Stimulated activated CD4-positive, alpha-beta T cell treated with anti-CD3 and anti-CD28 coated beads, Interleukin-1b, Interleukin-23, amount 100 ng/mL, for 1 hour (primary cell): ENCODE results near the gene DISP3.
"Not testable (repeated sequence)": the region's sequence is repeated elsewhere in the genome, so short reads cannot be mapped to it uniquely, and the experiment has no call there.

Experiments used
- DNase-seq, 2 donors: peaks; one replicate each; pipeline ENCODE4 v3.0.0-alpha.2; 2020; ENCODE audit warnings: low read depth in 2 of 2

The DISP3 gene

DNA sequence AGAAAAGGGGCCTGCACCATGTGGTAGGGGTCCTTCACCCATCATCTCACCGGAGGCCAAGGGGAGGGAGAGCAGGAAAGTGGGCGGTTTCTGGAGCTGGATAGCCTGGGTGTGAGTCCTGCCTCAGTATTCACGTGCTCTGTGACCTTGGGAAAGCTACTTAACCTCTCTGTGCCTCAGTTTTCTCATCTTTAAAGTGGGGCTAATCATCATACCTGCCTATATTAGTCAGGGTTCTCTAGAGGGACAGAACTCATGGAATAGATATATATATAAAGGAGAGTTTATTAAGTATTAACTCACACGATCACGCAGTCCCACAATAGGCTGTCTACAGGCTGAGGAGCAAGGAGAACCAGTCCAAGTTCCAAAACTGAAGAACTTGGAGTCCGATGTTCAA, 96.6 kb downstream of the DISP3 start:
- DNase-seq, result no peak

DNA sequence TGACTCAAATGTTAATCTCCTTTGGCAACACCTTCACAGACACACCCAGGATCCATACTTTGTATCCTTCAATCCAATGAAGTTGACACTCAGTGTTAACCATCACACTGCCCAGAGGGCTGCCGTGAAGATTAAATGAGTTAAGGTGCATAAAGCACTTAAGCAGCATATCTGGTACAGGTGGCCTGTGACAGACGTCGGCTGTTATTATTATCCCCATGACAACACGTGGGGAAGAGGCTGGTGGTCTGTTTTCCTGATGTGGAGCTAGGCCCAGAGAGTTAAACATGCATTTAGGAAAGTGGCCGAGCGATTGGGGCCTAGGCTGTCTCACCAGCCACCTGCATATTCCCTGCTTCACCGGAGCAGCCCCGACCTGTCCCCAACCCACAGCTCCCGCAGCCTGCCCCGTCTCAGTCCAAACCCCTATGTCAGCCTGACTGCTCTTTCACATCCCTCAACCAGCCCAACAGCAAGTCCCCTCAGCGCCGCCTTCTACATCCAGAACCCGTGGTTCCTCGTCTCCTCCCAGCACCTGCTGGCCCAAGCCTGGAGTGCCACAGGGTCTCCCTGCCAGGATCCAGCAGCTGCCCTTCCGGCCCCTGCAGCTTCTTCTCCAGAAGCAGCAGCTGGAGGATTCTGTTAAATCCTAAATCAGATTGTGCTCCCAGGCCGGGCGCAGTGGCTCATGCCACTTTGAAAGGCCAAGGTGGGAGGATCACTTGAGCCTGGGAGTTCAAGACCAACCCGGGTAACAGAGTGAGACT, 97.3 kb downstream of the DISP3 start:
- no peak for DNase-seq

DNA sequence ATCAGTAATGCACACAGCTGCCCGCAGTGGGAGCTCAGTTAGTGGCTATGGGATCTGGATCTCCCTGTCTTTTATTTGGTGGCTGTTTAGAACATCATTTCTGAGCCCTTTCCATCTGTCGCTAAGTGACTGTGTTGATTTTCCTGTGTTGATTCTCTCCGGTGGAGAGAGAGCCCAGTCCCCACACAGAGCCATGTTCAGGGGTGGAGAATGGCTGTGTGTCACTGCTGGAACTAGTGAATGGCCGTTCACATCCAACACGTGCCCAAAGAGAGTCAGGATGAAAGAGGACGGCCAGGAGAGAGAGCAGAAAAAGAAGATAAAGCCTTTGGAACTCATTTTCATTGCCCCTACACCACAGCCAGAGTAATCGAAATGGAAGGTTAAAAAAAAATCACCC, 99.0 kb downstream of the DISP3 start:
- DNase-seq, result no peak

DNA sequence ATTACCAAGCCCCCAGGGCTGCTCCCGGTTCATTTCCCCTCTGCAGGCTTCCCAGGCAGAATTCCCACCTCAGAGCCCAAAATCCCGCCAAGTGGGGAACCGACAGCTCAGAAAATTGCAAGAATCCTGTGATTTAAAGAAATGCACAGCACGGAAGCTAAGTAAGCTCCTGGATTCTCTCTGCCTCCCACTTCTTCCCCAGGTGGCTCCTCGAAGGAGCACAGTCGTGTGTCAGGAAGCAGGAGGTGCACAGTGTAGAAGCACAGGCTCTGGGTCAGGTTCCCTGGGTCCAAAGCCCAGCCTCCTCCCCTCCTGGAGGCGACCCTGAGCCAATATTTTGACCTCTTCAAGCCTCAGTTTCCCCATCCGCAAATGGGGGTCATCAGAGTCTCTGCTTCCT, 100.6 kb downstream of the DISP3 start:
- no peak for DNase-seq

DNA sequence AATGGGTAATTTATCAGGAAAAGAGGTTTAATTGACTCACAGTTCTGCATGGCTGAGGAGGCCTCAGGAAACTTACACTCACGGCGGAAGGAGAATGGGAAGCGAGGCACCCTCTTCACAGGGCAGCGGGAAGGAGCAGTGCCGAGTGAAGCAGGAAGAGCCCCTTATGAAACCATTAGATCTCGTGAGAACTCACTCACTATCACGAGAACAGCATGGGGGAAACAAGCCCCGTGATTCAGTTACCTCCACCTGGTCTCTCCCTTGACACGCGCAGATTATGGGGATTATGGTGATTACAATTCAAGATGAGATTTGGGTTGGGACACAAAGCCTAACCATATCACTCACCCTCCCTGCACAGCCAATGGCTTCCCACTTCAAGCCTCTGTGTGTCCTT, 101.1 kb downstream of the DISP3 start:
- DNase-seq, result not testable (repeated sequence)

DNA sequence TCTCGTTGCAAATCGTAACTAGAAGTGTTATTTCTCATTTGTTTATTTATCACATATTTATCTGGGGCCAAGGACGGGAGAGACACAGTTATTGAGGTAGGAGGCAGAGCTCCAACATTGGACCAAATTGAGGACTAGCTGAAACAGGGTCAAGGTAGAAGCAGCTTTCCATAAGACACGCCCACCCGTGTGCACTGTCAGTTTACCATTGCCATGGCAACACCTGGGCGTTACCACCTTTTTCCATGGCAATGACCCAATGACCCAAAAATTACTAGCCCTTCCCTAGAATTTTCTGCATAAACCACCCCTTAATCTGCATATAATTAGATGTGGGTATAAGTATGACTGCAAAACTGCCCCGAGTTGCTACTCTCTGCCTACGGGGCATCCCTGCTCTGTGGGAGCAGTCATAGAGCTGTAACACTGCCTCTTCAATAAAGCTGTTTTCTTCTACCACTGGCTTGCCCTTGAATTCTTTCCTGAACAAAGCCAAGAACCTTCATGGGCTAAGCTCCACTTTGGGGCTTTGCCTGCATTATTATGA, 102.6 kb downstream of the DISP3 start:
- DNase-seq, result no peak

DNA sequence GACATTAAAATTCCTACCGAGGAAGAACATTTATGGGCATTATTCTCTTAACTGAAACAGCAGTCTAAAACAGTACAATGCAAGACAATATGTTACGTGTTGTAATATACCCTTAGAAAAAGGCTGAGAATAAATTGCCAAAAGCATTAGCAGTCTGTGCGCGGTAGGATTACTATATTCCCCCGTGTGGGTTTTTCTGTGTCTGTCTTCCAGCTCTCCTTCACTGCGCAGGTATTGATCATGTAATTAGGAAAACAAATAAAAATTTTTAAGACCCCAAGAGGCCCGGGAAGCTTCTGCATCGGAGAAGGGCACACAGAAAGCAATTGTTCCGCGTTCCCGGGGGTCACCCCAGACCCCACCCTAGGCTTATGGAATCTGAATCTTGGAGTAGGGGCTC, 106.4 kb downstream of the DISP3 start:
- no peak for DNase-seq
